GM18520 (cell line): ENCODE results near the gene SPI1.

Experiments used
- ATAC-seq: cut with Tn5 transposase; IDR thresholded peaks from one replicate; pipeline ENCODE4 v1.9.1; 2021; ENCODE audit not compliant: unreplicated experiment

SPI1 gene

DNA sequence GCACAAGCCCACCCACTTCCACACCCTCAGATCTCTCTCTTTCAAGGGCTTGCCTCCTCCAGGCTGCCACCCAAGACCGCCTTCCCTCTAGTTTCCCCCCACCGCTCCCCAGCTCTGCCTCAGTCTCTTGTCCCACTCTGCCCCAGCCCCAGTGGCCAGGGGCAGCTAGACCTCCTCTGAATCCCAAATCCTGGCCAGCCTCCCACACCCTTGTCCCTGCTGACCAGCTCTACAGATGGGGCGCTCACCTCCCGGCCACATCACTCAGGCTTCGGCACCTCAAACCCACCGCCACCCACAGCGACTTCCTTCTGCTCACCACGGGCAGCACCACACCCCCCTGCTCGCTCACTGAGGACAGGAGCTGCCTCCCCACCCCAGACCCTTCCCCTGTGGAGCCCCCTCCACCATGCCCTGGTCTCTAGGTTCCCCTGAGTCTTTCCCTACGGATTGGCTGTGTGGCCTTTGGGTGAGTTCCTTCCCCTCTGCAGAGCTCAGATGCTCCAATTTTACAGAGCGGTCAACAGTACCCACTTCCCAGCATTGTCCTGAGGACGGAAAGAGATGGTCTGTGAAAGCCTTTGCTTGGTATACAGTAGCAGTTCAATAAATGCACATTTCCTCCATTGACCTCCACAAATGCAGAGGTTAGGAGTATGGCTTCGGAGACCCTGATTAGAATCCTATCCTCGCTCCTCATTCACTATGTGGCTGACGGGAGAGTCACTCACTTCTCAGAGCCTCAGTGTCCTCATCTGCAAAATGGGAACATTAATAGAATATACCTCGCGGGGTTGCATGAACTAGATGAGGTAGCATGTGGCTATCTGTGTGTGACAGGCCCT lies 11.5 kb upstream of the SPI1 start:
- ATAC-seq: no peak

DNA sequence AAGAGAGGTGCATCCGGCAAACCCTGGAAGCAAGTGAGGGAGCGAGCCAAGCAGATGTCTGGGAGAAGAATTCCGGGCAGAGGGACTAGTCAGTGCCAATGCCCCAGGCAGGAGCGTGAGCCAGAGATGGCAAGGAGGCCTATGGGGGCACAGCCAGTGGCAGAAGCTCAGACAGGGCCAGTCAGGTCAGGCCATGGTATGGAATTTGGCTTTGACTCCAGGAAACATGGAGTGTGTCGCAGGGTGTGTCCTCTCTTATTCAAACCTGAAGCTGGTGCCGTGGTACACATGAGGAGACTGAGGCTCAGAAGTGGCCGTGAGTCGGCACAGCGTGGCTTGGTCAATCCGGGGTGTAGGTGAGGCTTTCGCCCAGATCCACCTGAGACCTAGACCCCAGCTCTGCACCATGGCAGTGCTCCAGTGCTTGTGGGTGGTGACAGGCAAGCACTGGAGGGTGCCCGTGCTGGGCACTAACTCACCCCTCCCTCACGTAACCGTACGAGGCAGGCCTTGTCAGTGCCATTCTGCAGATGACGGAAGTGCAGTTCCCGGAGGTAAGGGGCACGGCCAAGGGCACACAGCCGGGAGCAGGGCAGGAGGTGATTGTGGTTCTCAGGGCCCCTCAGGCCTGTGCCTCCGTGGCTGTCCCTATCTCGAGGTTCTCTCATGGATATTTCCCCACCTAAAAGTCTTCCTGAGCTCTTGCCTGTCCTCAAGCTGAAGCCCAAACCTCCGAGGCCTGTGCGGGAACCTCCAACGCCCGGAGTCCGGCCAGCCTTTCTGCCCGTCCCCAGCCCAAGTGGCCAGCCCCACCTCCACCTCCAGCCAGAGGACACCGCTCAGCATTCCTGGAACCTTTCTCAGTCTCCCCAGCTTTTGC lies 10.6 kb upstream of the SPI1 start:
- no peak for ATAC-seq

DNA sequence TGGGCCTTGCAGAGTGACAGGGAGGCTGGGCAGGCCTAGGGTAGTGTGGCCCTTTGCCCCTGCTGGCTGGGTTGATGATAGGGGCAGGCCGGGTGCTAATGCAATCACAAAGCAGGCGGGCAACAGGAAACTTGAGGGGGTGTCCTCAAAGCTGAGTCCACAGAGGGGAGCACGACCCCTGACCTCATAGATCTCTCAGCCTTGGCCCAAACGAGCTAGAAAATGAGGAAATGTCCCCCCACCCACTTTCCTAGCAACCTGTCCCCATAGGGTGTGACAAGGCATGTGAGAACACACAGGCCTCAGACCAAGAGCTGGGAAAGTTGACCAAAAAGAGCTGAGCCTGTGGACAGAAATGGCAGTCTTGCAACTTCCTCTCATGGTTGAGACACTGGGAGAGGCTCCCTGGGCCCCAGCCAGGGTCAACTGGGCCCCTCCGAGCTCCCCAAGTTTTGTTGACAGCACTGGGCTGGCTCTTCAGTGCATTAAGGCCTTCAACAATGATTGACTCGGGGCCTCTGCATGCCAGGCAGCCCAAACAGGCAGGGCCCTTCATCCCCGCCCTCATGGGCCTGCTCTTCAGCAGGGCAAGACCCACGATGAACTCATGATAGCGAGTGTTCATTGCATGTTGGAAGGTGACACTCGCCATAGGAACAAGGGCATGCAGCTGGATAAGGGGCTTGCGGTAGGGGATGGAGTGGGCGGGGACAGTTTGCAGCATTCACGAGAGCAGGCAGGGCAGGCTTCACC lies 9.8 kb upstream of the SPI1 start:
- ATAC-seq: no peak

- no peak for ATAC-seq
Measured at GRCh38 chr11:47384498-47384897, 6.2 kb upstream of the SPI1 start.

DNA sequence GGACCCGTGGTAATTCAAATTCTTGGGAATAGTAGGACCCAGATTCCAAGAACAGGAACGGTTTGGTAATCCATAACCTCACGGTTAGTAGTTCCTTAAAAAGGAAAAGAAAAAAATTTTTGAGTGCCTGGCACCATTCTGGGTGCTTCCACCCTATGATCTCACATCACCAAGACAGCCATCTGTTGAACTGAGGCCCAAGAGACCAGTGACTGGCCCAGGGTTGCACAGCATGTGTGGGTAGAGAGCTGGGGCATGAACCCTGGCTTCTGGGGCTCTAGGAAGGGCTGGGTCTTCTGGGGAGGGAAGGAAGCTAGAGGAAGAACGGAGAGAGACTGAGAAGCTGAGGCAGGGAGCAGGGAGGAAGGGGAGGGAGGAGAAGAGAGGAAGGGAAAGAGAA lies 4.7 kb upstream of the SPI1 start:
- ATAC-seq: no peak

DNA sequence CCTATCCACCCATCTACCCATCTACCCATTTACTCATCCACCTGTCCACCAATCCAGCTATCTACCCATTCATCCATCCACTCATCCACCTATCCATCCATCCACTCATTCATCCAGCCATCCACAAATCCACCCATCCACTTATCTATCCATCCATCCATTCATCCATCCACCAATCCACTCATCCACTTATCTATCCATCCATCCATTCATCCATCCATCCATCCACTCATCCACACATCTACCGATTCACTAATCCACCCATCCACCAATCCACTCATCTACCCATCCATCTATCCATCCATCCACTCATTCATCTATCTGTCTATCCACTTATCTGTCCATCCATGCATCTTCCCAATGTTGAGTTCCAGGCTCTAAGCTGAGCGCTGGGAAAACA lies 1.7 kb upstream of the SPI1 start:
- ATAC-seq: no peak

DNA sequence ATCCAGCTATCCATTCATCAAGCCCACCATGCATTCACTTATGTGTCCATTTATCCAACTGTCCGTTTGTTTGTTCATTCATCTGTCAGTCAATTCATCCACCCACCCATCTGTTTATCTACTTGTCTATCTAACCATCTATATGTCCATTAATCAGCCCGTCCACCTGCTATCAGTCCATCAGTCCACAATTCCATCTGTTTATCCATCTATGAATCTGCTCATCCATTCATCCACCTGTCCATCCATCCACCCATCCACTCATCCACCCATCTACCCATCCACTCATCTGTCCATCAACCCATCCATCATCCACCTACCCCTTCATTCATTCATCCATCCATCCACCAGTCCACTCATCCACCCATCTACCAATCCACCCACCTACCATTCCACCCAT lies 970 bp upstream of the SPI1 start:
- no peak for ATAC-seq

GRCh38 chr11:47378836-47379170 lies 456 bp upstream of the SPI1 start:
- ATAC-seq: no peak

DNA sequence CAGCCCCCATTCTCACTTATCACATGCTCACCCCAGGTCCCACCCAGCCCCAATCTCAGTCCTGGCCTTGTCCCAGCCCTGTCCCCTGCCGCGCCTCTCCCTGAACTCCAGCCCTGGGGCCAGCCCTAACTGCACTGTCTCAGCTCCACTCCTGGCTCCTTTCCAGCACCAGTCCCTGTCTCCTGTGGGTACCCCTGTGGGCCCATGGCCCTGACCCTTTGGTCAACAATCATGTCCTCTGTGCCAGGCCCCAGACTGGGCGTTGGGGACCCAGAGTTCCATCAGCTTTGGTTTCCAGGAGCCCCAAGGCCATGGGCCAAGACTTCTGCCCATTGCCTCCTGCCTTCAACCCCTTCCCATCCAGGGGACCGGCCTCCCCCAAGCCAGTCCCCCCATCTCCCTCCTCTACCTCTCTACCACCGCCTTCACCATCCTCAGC lies 757 bp downstream of the SPI1 start:
- no peak for ATAC-seq

GRCh38 chr11:47376525-47377371 lies 1.6 kb downstream of the SPI1 start:
- ATAC-seq: no peak

- ATAC-seq: no peak
Measured at GRCh38 chr11:47376107-47376524, 2.2 kb downstream of the SPI1 start.

GRCh38 chr11:47375546-47376085 lies 2.7 kb downstream of the SPI1 start:
- ATAC-seq: no peak

DNA sequence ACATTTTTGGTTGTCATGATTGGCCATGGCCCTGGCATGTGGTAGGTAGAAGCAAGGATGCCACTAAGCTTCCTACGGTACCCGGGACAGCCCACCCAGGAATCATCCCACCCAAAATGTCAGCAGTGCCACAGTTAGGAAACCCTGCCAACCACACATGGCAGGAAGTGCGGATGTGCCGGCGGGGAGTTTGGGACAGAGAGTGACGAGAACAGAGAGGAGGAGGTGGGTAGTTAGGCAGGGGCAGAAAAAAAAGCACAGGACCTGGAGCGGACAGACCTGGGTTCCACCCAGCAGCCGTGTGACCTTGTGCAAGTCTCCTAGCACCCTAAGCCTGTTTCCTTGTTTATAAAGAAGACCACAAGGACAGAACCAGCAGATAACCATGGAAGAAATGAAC lies 3.3 kb downstream of the SPI1 start:
- ATAC-seq: no peak

DNA sequence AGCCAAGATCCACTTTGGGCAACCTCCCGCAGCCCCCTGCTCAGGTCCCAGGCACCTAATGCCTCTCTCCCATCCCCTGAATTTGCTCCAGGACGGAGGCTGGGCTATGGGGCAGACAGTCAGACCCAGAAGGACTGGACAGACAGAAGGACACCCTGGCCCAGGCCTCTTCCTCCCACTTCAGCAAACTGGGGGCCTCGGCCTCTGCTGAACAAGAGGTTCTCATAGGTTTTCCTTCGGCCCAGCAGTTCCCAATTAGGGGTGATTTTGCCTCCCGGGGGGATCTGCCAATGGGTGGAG lies 3.7 kb downstream of the SPI1 start:
- ATAC-seq: no peak

DNA sequence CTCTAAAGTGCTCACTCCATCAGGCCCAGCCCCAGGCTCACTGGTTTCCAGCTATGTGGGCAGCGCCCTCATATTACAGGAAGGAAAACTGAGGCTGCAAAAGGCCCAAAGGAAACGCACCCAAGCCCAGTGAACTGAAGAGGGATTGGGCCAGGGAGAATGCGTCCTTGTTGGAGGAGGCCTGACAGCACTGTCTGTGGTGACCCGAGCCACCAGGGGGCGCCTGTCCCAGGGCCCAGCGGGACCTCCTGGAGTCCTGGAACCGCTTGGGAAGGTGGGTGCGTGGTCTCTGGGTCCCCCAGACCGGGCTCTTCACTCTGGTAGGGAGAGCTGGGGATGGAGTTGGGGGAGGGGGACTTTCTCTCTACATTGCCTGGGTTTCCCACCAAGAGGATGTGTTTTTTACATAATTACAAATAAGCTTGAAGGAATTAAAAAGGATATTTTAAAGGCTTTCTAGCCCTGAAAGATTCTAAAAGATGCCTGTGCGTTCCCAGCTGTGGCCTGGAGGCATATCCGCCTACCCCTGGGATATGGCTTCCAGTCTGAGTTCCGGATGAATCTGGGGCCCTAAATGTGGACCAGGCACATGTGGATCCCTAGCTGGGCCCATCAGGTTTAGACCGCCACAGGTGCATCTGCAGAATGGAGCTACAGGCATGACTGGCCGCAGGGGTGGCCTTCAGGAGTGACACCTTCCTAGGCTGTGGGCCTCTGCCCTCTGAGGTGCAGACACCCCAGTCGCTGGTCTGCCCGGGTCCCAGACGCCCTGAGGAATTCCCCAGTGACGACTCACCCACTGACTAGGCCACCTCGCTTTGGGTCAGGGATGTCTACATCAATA lies 4.2 kb downstream of the SPI1 start:
- ATAC-seq: no peak

DNA sequence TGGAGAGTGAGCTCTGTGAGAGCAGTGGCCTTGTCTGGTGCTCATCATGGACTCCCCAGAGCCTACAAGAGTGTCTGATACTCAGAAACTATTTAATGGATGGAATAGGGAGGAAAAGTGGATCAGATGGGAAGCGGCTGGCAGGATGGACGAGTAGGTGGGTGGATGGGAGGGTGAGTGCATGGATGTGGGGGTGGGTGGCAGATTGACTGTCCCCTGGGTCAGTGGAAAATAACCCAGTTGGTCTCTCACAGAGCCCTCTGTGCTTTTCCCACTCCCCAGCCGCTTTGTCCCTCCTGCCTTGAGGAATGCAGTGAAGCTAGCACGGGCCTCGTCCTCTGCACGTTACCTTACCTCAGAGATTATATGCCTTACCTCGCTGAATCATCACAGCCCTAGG lies 5.9 kb downstream of the SPI1 start:
- no peak for ATAC-seq

- ATAC-seq: no peak
Measured at GRCh38 chr11:47369676-47370075, 8.7 kb downstream of the SPI1 start.

GRCh38 chr11:47366020-47366490 lies 12.3 kb downstream of the SPI1 start:
- no peak for ATAC-seq

DNA sequence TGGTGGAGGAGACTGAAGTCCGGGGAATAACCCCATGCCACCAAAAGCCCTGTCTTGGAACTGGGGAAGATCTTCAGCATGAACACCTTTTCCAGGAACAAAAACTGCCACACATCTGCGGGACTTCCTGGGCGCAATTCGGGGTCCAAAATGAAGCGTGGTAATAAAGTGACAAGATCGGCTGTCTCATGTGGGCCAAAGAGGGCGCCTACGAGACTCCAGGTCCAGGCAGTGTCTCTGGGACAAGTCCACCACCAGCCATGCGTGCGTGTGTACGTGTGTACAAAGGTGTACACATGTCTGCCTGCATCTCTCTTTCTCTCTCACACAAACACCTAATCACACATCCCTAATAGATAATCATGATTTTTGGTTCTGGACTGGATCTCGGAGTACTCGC lies 16.9 kb downstream of the SPI1 start:
- ATAC-seq: no peak

GRCh38 chr11:47360341-47360740 lies 18.0 kb downstream of the SPI1 start:
- ATAC-seq: no peak
